ENCODE results near the gene SLC40A1.

DNA sequence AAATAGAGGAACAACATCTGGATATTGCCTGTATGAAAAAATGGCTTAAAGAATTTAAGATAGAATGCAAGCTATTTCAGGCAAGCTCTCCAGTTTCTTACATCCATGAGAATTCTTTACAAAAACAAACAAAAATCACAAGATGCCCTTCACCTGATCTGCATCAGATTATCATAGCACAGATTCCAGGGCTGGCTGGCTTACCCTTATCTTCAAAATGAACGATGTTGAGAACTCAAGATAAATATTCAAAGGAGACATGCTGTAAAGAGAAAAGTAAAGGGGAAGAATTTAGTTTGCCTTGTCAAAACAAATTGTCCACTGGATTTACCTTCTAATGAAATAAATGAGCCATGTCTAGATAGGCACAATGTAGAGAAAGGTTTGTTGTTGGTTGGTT lies 18.7 kb upstream of the SLC40A1 start:
- TF ChIP-seq, protein P1, sequence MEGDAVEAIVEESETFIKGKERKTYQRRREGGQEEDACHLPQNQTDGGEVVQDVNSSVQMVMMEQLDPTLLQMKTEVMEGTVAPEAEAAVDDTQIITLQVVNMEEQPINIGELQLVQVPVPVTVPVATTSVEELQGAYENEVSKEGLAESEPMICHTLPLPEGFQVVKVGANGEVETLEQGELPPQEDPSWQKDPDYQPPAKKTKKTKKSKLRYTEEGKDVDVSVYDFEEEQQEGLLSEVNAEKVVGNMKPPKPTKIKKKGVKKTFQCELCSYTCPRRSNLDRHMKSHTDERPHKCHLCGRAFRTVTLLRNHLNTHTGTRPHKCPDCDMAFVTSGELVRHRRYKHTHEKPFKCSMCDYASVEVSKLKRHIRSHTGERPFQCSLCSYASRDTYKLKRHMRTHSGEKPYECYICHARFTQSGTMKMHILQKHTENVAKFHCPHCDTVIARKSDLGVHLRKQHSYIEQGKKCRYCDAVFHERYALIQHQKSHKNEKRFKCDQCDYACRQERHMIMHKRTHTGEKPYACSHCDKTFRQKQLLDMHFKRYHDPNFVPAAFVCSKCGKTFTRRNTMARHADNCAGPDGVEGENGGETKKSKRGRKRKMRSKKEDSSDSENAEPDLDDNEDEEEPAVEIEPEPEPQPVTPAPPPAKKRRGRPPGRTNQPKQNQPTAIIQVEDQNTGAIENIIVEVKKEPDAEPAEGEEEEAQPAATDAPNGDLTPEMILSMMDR (IDR thresholded peaks at IDR 0.05; ENCODE audit: low read depth, low read length, missing input control) = no peak
- TF ChIP-seq JUND (IDR thresholded peaks at IDR 0.05) = no peak
- TF ChIP-seq RXRA (IDR thresholded peaks at IDR 0.05) = no peak
- TF ChIP-seq, protein P2, sequence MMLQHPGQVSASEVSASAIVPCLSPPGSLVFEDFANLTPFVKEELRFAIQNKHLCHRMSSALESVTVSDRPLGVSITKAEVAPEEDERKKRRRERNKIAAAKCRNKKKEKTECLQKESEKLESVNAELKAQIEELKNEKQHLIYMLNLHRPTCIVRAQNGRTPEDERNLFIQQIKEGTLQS (IDR thresholded peaks at IDR 0.05) = no peak
- TF ChIP-seq, protein P3, sequence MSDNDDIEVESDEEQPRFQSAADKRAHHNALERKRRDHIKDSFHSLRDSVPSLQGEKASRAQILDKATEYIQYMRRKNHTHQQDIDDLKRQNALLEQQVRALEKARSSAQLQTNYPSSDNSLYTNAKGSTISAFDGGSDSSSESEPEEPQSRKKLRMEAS (IDR thresholded peaks at IDR 0.05) = no peak
- TF ChIP-seq TAF1 (conservative IDR thresholded peaks at IDR 0.05) = no peak
- TF ChIP-seq RAD21 (IDR thresholded peaks at IDR 0.05) = no peak
- no peak for TF ChIP-seq EGR1 (IDR thresholded peaks at IDR 0.05; ENCODE audit: low read depth in 2 of 2)
- TF ChIP-seq NR2F2 (IDR thresholded peaks at IDR 0.05) = no peak
